BE2C (cell line): ENCODE results near the gene DYNLT5.
A peak's percentile ranks its signal among the peaks of the same experiment; 100 is the strongest.

ENCODE experiments used
- DNase-seq: peaks from one replicate; pipeline ENCODE4 v3.0.0-alpha.2; 2020
- H3K27me3 ChIP-seq: fragments of 250-450 bp; sonication (Bioruptor Pico); 2 replicates; pipeline ENCODE4 v1.5.1; 2020; ENCODE audit warnings: mild to moderate bottlenecking
- H3K36me3 ChIP-seq: fragments of 250-450 bp; sonication (Bioruptor Pico); 2 replicates; pipeline ENCODE4 v1.5.1; 2020; ENCODE audit warnings: mild to moderate bottlenecking
- H3K4me1 ChIP-seq: fragments of 250-450 bp; sonication (Bioruptor Pico); 2 replicates; pipeline ENCODE4 v1.5.1; 2020
- H3K4me3 ChIP-seq: 2 replicates; pipeline ENCODE4 v1.5.1; 2011; ENCODE audit warnings: low read depth, low read length
- H3K9me3 ChIP-seq: fragments of 250-450 bp; sonication (Bioruptor Pico); 2 replicates; pipeline ENCODE4 v1.5.1; 2020
- CTCF ChIP-seq: IDR thresholded peaks from 2 replicates; pipeline ENCODE4 v1.5.1; 2012; ENCODE audit warnings: mild to moderate bottlenecking, low read depth, low read length

DYNLT5 gene

GRCh38 chr1:66757722-66758240, 5.5 kb downstream of the DYNLT5 start:
- Histone ChIP-seq H3K9me3 (no peaks in the 10 kb centered on the region), H3K4me3 (no peak overlapping the region), H3K36me3 (no peaks in the 10 kb centered on the region), H3K27me3 (no peaks in the 10 kb centered on the region), H3K4me1 (no peaks in the 10 kb centered on the region)
- no peak for TF ChIP-seq CTCF
- DNase-seq, result no peak

GRCh38 chr1:66758241-66758755, 6.0 kb downstream of the DYNLT5 start:
- TF ChIP-seq CTCF, result no peak
- H3K36me3 ChIP-seq, result no peaks in the 10 kb centered on the region
- no peaks in the 10 kb centered on the region for H3K9me3 ChIP-seq
- H3K4me1 ChIP-seq, result no peaks in the 10 kb centered on the region
- DNase-seq, result no peak
- no peak overlapping the region for H3K4me3 ChIP-seq
- no peaks in the 10 kb centered on the region for H3K27me3 ChIP-seq

GRCh38 chr1:66760506-66760905, 8.2 kb downstream of the DYNLT5 start:
- Histone ChIP-seq H3K4me1 (no peaks in the 10 kb centered on the region), H3K9me3 (no peaks in the 10 kb centered on the region), H3K36me3 (no peaks in the 10 kb centered on the region), H3K27me3 (no peaks in the 10 kb centered on the region), H3K4me3 (no peak overlapping the region)
- no peak for DNase-seq
- TF ChIP-seq CTCF, result no peak

- no peak for DNase-seq
- no peaks in the 10 kb centered on the region for H3K4me1 ChIP-seq
- H3K36me3 ChIP-seq, result no peaks in the 10 kb centered on the region
These were observed 9.0 kb downstream of the DYNLT5 start for GRCh38 chr1:66761221-66761620.

GRCh38 chr1:66764994-66765578, 12.8 kb downstream of the DYNLT5 start:
- H3K27me3 ChIP-seq, result no peaks in the 10 kb centered on the region
- no peaks in the 10 kb centered on the region for H3K9me3 ChIP-seq
- H3K36me3 ChIP-seq, result no peaks in the 10 kb centered on the region
- DNase-seq, result peak; percentile 22
- H3K4me1 ChIP-seq, result no peaks in the 10 kb centered on the region
- H3K4me3 ChIP-seq, result no peak overlapping the region
- TF ChIP-seq CTCF, result peak; percentile 53

More at GRCh38 chr1:66761221-66761620, 9.0 kb downstream of the DYNLT5 start:
- H3K9me3 ChIP-seq, result no peaks in the 10 kb centered on the region
- TF ChIP-seq CTCF, result no peak
- H3K27me3 ChIP-seq, result no peaks in the 10 kb centered on the region
- H3K4me3 ChIP-seq, result no peak overlapping the region

- no peak overlapping the region for H3K4me3 ChIP-seq
- no peak for TF ChIP-seq CTCF
- H3K4me1 ChIP-seq, result no peaks in the 10 kb centered on the region
- no peak for DNase-seq
- no peaks in the 10 kb centered on the region for H3K36me3 ChIP-seq
- no peaks in the 10 kb centered on the region for H3K9me3 ChIP-seq
- H3K27me3 ChIP-seq, result no peaks in the 10 kb centered on the region
These were observed 15.4 kb downstream of the DYNLT5 start for GRCh38 chr1:66767626-66768025.
